Mesenchymal stem cell (in vitro differentiated cells and primary cell): ENCODE data around the gene MCAM.

ENCODE experiments used
- DNase-seq: peaks from one replicate; pipeline ENCODE4 v3.0.0-alpha.2; 2013
- H2AFZ ChIP-seq: one replicate; pipeline ENCODE4 v1.6.1; 2013; ENCODE audit warnings: low read depth, mild to moderate bottlenecking, control low read depth, inconsistent platforms, low read length, moderate library complexity
- H2AK5ac ChIP-seq: 2 replicates; pipeline ENCODE4 v1.6.1; 2013; ENCODE audit warnings: low read length, moderate library complexity, mild to moderate bottlenecking, inconsistent platforms; ENCODE audit not compliant: severe bottlenecking
- H2BK120ac ChIP-seq: one replicate; pipeline ENCODE4 v1.6.1; 2013; ENCODE audit warnings: low read depth, mild to moderate bottlenecking, inconsistent platforms, low read length, moderate library complexity
- H2BK12ac ChIP-seq, 2 experiments: one replicate each; pipeline ENCODE4 v1.6.1; 2013; ENCODE audit warnings: inconsistent platforms in 2 of 2, low read length in 2 of 2, mild to moderate bottlenecking in 2 of 2, moderate library complexity in 2 of 2, control low read depth in 1 of 2
- H2BK15ac ChIP-seq: one replicate; pipeline ENCODE4 v1.6.1; 2013; ENCODE audit warnings: mild to moderate bottlenecking, low read depth, inconsistent platforms; ENCODE audit not compliant: poor library complexity, severe bottlenecking
- H2BK5ac ChIP-seq: 2 replicates; pipeline ENCODE4 v1.6.1; 2013; ENCODE audit warnings: low read depth, mild to moderate bottlenecking, low read length, control low read depth, inconsistent platforms; ENCODE audit not compliant: poor library complexity, severe bottlenecking
- H3K14ac ChIP-seq, 2 experiments: one replicate each; pipeline ENCODE4 v1.6.1; 2013; ENCODE audit warnings: inconsistent platforms in 2 of 2, low read length in 2 of 2, control low read depth in 1 of 2, mild to moderate bottlenecking in 1 of 2, moderate library complexity in 1 of 2
- H3K18ac ChIP-seq, 2 experiments: one replicate each; pipeline ENCODE4 v1.6.1; 2013; ENCODE audit warnings: inconsistent platforms in 2 of 2, low read length in 2 of 2, control low read depth in 1 of 2, low read depth in 1 of 2, mild to moderate bottlenecking in 1 of 2
- H3K23ac ChIP-seq, 2 experiments: one replicate each; pipeline ENCODE4 v1.6.1; 2013; ENCODE audit warnings: inconsistent platforms in 2 of 2, low read length in 2 of 2, mild to moderate bottlenecking in 2 of 2, moderate library complexity in 2 of 2, control low read depth in 1 of 2
- H3K27ac ChIP-seq: 2 replicates; pipeline ENCODE4 v1.5.1; 2013; ENCODE audit warnings: mild to moderate bottlenecking, moderate library complexity, low read length, control low read depth, inconsistent platforms; ENCODE audit not compliant: poor library complexity, severe bottlenecking
- H3K27me3 ChIP-seq, 2 experiments: 2 replicates each; pipeline versions ENCODE4 v1.6.1 to v1.7.0; 2013; ENCODE audit warnings: low read length in 2 of 2, mild to moderate bottlenecking in 2 of 2, moderate library complexity in 2 of 2, control low read depth in 1 of 2, inconsistent platforms in 1 of 2; ENCODE audit not compliant: control insufficient read depth in 1 of 2, insufficient read depth in 1 of 2
- H3K36me3 ChIP-seq, 2 experiments: 2 replicates each; pipeline versions ENCODE4 v1.6.1 to v1.7.0; 2013; ENCODE audit warnings: low read length in 2 of 2, control low read depth in 1 of 2, inconsistent platforms in 1 of 2, low read depth in 1 of 2, mild to moderate bottlenecking in 1 of 2; ENCODE audit not compliant: insufficient read depth in 2 of 2, control insufficient read depth in 1 of 2
- H3K4ac ChIP-seq, 2 experiments: one replicate each; pipeline ENCODE4 v1.6.1; 2013; ENCODE audit warnings: inconsistent platforms in 2 of 2, low read length in 2 of 2, mild to moderate bottlenecking in 2 of 2, moderate library complexity in 2 of 2, control low read depth in 1 of 2, low read depth in 1 of 2
- H3K4me1 ChIP-seq: 2 replicates; pipeline ENCODE4 v1.6.1; 2013; ENCODE audit warnings: low read depth, low read length, control low read depth; ENCODE audit not compliant: control insufficient read depth, insufficient read depth
- H3K4me2 ChIP-seq: 2 replicates; pipeline ENCODE4 v1.6.1; 2013; ENCODE audit warnings: low read length, mild to moderate bottlenecking, inconsistent platforms; ENCODE audit not compliant: poor library complexity, severe bottlenecking
- H3K4me3 ChIP-seq, 2 experiments: 2 replicates each; pipeline versions ENCODE4 v1.5.1 to v1.7.0; 2013; ENCODE audit warnings: low read length in 2 of 2, mild to moderate bottlenecking in 2 of 2, control low read depth in 1 of 2, low read depth in 1 of 2; ENCODE audit not compliant: insufficient read depth in 1 of 2
- H3K79me1 ChIP-seq: replicated peaks from 2 replicates; pipeline ENCODE4 v1.6.1; 2013; ENCODE audit warnings: mild to moderate bottlenecking, control low read depth, low read length, inconsistent platforms; ENCODE audit not compliant: poor library complexity, severe bottlenecking
- H3K9ac ChIP-seq: 2 replicates; pipeline ENCODE4 v1.7.0; 2013; ENCODE audit warnings: mild to moderate bottlenecking, low read length, moderate library complexity
- H3K9me3 ChIP-seq: 2 replicates; pipeline ENCODE4 v1.7.0; 2013; ENCODE audit warnings: mild to moderate bottlenecking, low read length; ENCODE audit not compliant: control insufficient read depth
- H4K8ac ChIP-seq: one replicate; pipeline ENCODE4 v1.6.1; 2013; ENCODE audit warnings: inconsistent platforms, mild to moderate bottlenecking, low read length, moderate library complexity
- H4K91ac ChIP-seq: one replicate; pipeline ENCODE4 v1.6.1; 2013; ENCODE audit warnings: mild to moderate bottlenecking, low read length, inconsistent platforms
- WGBS: methylation state at CpG from one replicate; pipeline ENCODE4 v1.1.7; 2013; ENCODE audit warnings: mixed read lengths; 5-methylcytosine and 5-hydroxymethylcytosine counted together

Gene MCAM

DNA sequence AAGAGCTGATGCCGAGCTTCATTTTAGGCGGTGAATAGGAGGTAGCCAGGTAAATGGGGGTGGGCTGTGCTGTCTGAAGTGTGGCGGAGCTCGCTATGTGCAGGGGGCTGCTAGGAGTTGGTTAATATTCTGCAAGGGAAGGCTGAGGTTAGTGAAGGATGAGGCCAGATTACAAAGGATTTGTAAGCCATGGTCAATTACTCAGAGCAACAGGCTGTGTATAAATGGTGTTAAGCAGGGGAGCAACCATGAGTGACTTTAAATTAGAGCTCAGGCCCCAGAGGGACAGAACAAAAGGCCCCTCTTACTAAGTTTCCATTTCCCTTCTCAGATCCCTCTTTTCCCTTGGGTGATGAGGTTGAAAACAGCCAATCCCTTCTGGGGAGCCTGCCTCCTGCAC is 7.3 kb upstream of the MCAM start:
- 60% methylated on average over 4 of the region's 4 CpGs for WGBS
- peaks cover 19% of the 10 kb centered on the region for H3K4me1 ChIP-seq
- H2BK5ac ChIP-seq, result no peak overlapping the region
- H4K91ac ChIP-seq, result no peak overlapping the region
- no peak overlapping the region for H3K9ac ChIP-seq
- no peaks in the 10 kb centered on the region for H3K79me1 ChIP-seq
- H2BK120ac ChIP-seq, result no peak overlapping the region
- no peak overlapping the region for H2BK12ac ChIP-seq
- H2AFZ ChIP-seq, result no peak overlapping the region
- no peak for DNase-seq
- H3K27me3 ChIP-seq, result peaks cover 0 to 7% of the 10 kb centered on the region in 2 experiments
- no peak overlapping the region for H3K4me2 ChIP-seq
- H2AK5ac ChIP-seq, result no peak overlapping the region
- H3K23ac ChIP-seq, result no peak overlapping the region
- no peak overlapping the region for H4K8ac ChIP-seq
- H3K14ac ChIP-seq, result no peak overlapping the region
- no peak overlapping the region for H3K4ac ChIP-seq
- no peaks in the 10 kb centered on the region for H3K9me3 ChIP-seq
- H3K18ac ChIP-seq, result no peak overlapping the region
- H2BK15ac ChIP-seq, result no peak overlapping the region
- H3K36me3 ChIP-seq, result no peaks in the 10 kb centered on the region
- no peak overlapping the region for H3K4me3 ChIP-seq
- H3K27ac ChIP-seq, result no peak overlapping the region

DNA sequence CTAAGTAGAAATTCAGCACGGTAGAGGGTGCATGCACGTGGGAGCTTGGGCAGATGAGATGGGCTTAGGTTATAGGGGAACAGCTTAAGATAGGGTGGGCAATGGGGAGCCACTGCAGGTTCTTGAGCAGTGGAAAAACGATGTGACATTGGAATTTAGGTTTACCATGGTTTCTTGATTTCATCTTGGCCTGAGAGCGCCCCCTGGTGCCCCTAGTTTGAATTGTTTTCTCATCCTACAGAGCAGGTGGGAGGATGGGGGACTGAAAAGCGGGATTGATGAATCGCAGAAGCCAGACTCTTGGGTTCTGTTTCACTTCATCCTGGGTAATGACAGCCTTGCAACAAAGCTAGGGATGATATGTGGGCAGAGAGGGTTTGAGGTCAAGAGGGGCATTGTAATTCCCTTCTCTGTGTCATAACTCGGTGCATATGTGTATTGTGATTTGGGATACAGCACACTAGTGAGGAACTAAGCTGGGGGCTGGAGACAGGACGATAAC is 6.7 kb upstream of the MCAM start:
- H2AFZ ChIP-seq, result no peak overlapping the region
- peak; percentile 80 for DNase-seq
- no peak overlapping the region for H3K9ac ChIP-seq
- no peak overlapping the region for H2BK120ac ChIP-seq
- H3K4ac ChIP-seq, result no peak overlapping the region
- no peak overlapping the region for H2BK12ac ChIP-seq
- no peaks in the 10 kb centered on the region for H3K36me3 ChIP-seq
- H3K4me1 ChIP-seq, result peaks cover 25% of the 10 kb centered on the region
- H3K4me2 ChIP-seq, result no peak overlapping the region
- H3K9me3 ChIP-seq, result no peaks in the 10 kb centered on the region
- peaks cover 0 to 7% of the 10 kb centered on the region in 2 experiments for H3K27me3 ChIP-seq
- no peak overlapping the region for H3K4me3 ChIP-seq
- no peak overlapping the region for H2BK5ac ChIP-seq
- no peaks in the 10 kb centered on the region for H3K79me1 ChIP-seq
- H3K14ac ChIP-seq, result no peak overlapping the region
- H4K8ac ChIP-seq, result no peak overlapping the region
- no peak overlapping the region for H3K23ac ChIP-seq
- 10% methylated on average over 8 of the region's 8 CpGs for WGBS
- no peak overlapping the region for H3K27ac ChIP-seq
- H2BK15ac ChIP-seq, result no peak overlapping the region
- H4K91ac ChIP-seq, result no peak overlapping the region
- H3K18ac ChIP-seq, result peak overlapping the region in 1 of 2 experiments; percentile 50
- no peak overlapping the region for H2AK5ac ChIP-seq

DNA sequence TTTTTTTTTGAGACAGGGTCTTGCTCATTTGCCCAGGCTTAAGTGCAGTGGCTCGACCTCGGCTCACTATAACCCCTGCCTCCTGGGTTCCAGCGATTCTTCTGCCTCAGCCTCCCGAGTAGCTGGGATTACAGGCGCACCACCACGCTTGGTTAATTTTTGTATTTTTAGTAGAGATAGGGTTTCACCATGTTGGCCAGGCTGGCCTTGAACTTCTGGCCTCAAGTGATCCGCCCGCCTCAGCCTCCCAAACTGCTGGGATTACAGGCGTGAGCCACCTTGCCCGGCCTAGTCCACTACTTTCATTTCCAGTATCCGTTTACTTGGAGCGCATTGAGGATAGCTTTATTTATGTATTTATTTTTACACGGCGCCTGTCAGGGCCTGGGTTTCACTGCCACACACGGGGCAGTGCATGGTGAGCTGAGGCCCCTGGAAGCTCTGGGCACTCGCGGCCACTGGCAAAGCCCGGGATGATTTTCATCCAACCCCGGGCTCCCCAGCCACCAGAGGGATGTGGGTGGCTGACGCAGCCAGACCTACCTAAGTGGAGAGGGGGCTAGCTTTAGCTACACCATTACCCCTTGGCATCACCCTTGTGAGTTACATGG is 6.1 kb upstream of the MCAM start:
- H3K4me2 ChIP-seq, result no peak overlapping the region
- no peaks in the 10 kb centered on the region for H3K36me3 ChIP-seq
- H4K91ac ChIP-seq, result no peak overlapping the region
- peaks cover 30% of the 10 kb centered on the region for H3K4me1 ChIP-seq
- no peak overlapping the region for H2BK12ac ChIP-seq
- no peak overlapping the region for H3K4ac ChIP-seq
- no peak overlapping the region for H4K8ac ChIP-seq
- no peak overlapping the region for H3K9ac ChIP-seq
- H2BK120ac ChIP-seq, result no peak overlapping the region
- peak overlapping the region in 1 of 2 experiments; percentile 50 for H3K18ac ChIP-seq
- no peak for DNase-seq
- H3K4me3 ChIP-seq, result no peak overlapping the region
- 91% methylated on average over 20 of the region's 20 CpGs for WGBS
- no peaks in the 10 kb centered on the region for H3K79me1 ChIP-seq
- no peak overlapping the region for H2AFZ ChIP-seq
- H2AK5ac ChIP-seq, result no peak overlapping the region
- no peak overlapping the region for H3K14ac ChIP-seq
- H2BK15ac ChIP-seq, result no peak overlapping the region
- no peak overlapping the region for H3K27ac ChIP-seq
- H3K27me3 ChIP-seq, result peaks cover 0 to 9% of the 10 kb centered on the region in 2 experiments
- H3K23ac ChIP-seq, result no peak overlapping the region
- no peak overlapping the region for H2BK5ac ChIP-seq
- H3K9me3 ChIP-seq, result no peaks in the 10 kb centered on the region

DNA sequence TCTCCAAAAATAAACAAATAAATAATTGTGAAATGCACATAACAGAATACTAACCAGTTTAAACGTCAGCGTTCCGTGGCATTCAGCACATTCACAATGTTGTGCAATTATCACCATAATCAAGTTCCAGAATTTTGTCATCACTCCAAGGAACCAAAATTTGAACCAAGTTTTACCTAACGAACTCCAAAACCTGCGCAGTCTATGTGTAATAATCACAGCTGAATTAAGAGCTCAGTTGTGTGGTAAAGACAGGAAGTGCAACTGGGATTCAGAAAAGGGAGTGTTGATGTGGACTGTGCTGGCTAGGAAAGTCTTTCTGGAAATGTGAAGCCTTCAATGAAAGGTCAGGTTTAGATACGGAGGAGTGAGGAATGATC is 5.4 kb upstream of the MCAM start:
- Histone ChIP-seq H3K14ac (no peak overlapping the region), H2BK5ac (no peak overlapping the region), H3K9ac (no peak overlapping the region), H3K4me2 (no peak overlapping the region), H2AFZ (no peak overlapping the region), H4K91ac (no peak overlapping the region), H2BK15ac (no peak overlapping the region), H3K79me1 (no peaks in the 10 kb centered on the region), H2BK120ac (no peak overlapping the region), H4K8ac (no peak overlapping the region), H3K27ac (no peak overlapping the region), H3K9me3 (no peaks in the 10 kb centered on the region), H3K23ac (no peak overlapping the region), H3K4me1 (peaks cover 35% of the 10 kb centered on the region), H3K27me3 (peaks cover 0 to 14% of the 10 kb centered on the region in 2 experiments), H3K36me3 (no peaks in the 10 kb centered on the region), H2BK12ac (no peak overlapping the region), H2AK5ac (no peak overlapping the region), H3K18ac (no peak overlapping the region), H3K4ac (no peak overlapping the region), H3K4me3 (no peak overlapping the region)
- WGBS, result 87% methylated on average over 6 of the region's 6 CpGs
- DNase-seq, result peak; percentile 24
